ENCODE results near the gene MDK. TPM values are rescaled to one million over a fixed set of nuclear protein-coding genes. Genes with fewer than 3 reads are reported as not detected.

MDK gene
- total RNA-seq, 4 donors from 2014 or later = 5.4 to 62.6 (median 22.5) TPM

- no peak for TF ChIP-seq POLR2A (IDR thresholded peaks at IDR 0.05)
- no peak for TF ChIP-seq CTCF (IDR thresholded peaks at IDR 0.05)
- WGBS, 2 donors = 81 to 100% methylated on average over 1 to 2 of the region's 3 CpGs
- DNase-seq = no peak
- Histone ChIP-seq H3K9me3 (no peaks in the 10 kb centered on the region), H3K27me3 (peaks cover 12 to 64% (median 17%) of the 10 kb centered on the region in 4 donors), H3K27ac (no peak overlapping the region), H3K4me3 (no peak overlapping the region), H3K4me1 (peaks cover 17 to 41% (median 25%) of the 10 kb centered on the region in 3 donors), H3K36me3 (no peaks in the 10 kb centered on the region)
- intact Hi-C loops (cut with DNase I) = no loop called here
These were observed 47.3 kb upstream of the MDK start for GRCh38 chr11:46334211-46334610.

GRCh38 chr11:46335271-46335670 is 46.2 kb upstream of the MDK start:
- H3K27ac ChIP-seq = no peak overlapping the region
- no peaks in the 10 kb centered on the region for H3K9me3 ChIP-seq
- intact Hi-C loops (cut with DNase I) = no loop called here
- H3K4me3 ChIP-seq = no peak overlapping the region
- TF ChIP-seq CTCF (IDR thresholded peaks at IDR 0.05) = no peak
- no peak for TF ChIP-seq POLR2A (IDR thresholded peaks at IDR 0.05)
- H3K27me3 ChIP-seq = peaks cover 12 to 53% (median 17%) of the 10 kb centered on the region in 4 donors
- no peaks in the 10 kb centered on the region for H3K36me3 ChIP-seq
- DNase-seq = no peak
- 87 to 100% methylated on average over 5 of the region's 6 CpGs for WGBS, 2 donors
- peaks cover 23 to 52% (median 25%) of the 10 kb centered on the region in 3 donors for H3K4me1 ChIP-seq

GRCh38 chr11:46335890-46336562 is 45.4 kb upstream of the MDK start:
- intact Hi-C loops (cut with DNase I) = no loop called here
- TF ChIP-seq CTCF (IDR thresholded peaks at IDR 0.05) = no peak
- TF ChIP-seq POLR2A (IDR thresholded peaks at IDR 0.05) = no peak
- Histone ChIP-seq H3K27me3 (peaks cover 12 to 46% (median 17%) of the 10 kb centered on the region in 4 donors), H3K4me1 (peaks cover 23 to 49% (median 25%) of the 10 kb centered on the region in 3 donors), H3K27ac (no peak overlapping the region), H3K36me3 (no peaks in the 10 kb centered on the region), H3K9me3 (no peaks in the 10 kb centered on the region), H3K4me3 (no peak overlapping the region)
- WGBS, 2 donors = 83 to 88% methylated on average over 5 to 9 of the region's 11 CpGs
- DNase-seq = no peak

GRCh38 chr11:46336563-46337180 is 44.8 kb upstream of the MDK start:
- no peak for DNase-seq
- no peaks in the 10 kb centered on the region for H3K36me3 ChIP-seq
- H3K9me3 ChIP-seq = no peaks in the 10 kb centered on the region
- H3K4me3 ChIP-seq = no peak overlapping the region
- H3K4me1 ChIP-seq = peaks cover 23 to 49% (median 25%) of the 10 kb centered on the region in 3 donors
- no peak for TF ChIP-seq POLR2A (IDR thresholded peaks at IDR 0.05)
- TF ChIP-seq CTCF (IDR thresholded peaks at IDR 0.05) = no peak
- intact Hi-C loops (cut with DNase I) = no loop called here
- 70 to 77% methylated on average over 8 to 12 of the region's 12 CpGs for WGBS, 2 donors
- no peak overlapping the region for H3K27ac ChIP-seq
- H3K27me3 ChIP-seq = peaks cover 9 to 39% (median 15%) of the 10 kb centered on the region in 4 donors

GRCh38 chr11:46337626-46338345 is 43.7 kb upstream of the MDK start:
- H3K27me3 ChIP-seq = peaks cover 0 to 28% (median 8%) of the 10 kb centered on the region in 4 donors
- peak overlapping the region in 1 of 4 donors; percentile 77 for H3K27ac ChIP-seq
- 82 to 89% methylated on average over 12 to 13 of the region's 13 CpGs for WGBS, 2 donors
- no peaks in the 10 kb centered on the region for H3K36me3 ChIP-seq
- peaks cover 18 to 49% (median 18%) of the 10 kb centered on the region in 3 donors for H3K4me1 ChIP-seq
- DNase-seq = no peak
- H3K4me3 ChIP-seq = no peak overlapping the region
- H3K9me3 ChIP-seq = no peaks in the 10 kb centered on the region
- no peak for TF ChIP-seq CTCF (IDR thresholded peaks at IDR 0.05)
- no peak for TF ChIP-seq POLR2A (IDR thresholded peaks at IDR 0.05)
- intact Hi-C loops (cut with DNase I) = no loop called here
